ENCODE results near the gene ORAI1. TPM values are rescaled to one million over a fixed set of nuclear protein-coding genes. Genes with fewer than 3 reads are reported as not detected.

Gene ORAI1
- total RNA-seq, 1 experiment from 2014 or later, result 28.1 TPM

DNA sequence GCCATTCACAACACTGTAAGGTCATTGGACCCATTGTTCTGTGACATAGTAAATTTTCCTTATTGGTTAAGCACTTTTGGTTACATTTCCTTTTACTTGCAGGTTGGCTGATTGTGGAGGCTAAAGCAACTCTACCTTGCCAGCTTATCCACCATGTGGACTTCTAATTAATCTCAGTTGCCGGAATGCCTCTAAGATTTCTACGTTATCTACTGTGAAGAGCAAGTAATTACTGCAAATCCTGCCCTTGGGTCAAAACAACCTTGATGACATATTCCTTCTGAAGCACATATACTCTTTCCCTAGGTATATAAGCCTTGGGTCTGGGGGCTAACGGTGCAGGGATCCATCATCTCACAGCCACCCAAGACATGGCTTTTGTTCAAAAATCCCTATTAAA is 62.6 kb downstream of the ORAI1 start:
- no peak overlapping the region for H3K4me2 ChIP-seq
- no peak overlapping the region for H2AFZ ChIP-seq
- H3K9me2 ChIP-seq (ENCODE audit: insufficient read depth), result no peaks in the 10 kb centered on the region
- H3K4me3 ChIP-seq, result no peak overlapping the region
- peaks cover 12% of the 10 kb centered on the region; the same call in 1 of the 2 replicates for H3F3A ChIP-seq (ENCODE audit: insufficient read depth, low read depth)
- ChIA-PET POLR2A (ENCODE audit: unreplicated experiment) (interaction anchor here (0.6 kb wide), 1 partner anchor 425 kb away, joined by 5 read pairs; no protein-coding TSS in a partner anchor), CTCF (no interaction called here)
- no peaks in the 10 kb centered on the region for H4K20me1 ChIP-seq (ENCODE audit: insufficient read depth)
- H3K36me3 ChIP-seq (ENCODE audit: low read depth), result no peaks in the 10 kb centered on the region
- no TSS peak for BruUV-seq (replicated peaks)
- peaks cover 4% of the 10 kb centered on the region; the same call in 1 of the 2 replicates for H3K4me1 ChIP-seq (replicated peaks; ENCODE audit: insufficient read depth)
- TF ChIP-seq EZH2 (IDR thresholded peaks at IDR 0.05; ENCODE audit: low read depth), result no peak
- TF ChIP-seq, protein P1, sequence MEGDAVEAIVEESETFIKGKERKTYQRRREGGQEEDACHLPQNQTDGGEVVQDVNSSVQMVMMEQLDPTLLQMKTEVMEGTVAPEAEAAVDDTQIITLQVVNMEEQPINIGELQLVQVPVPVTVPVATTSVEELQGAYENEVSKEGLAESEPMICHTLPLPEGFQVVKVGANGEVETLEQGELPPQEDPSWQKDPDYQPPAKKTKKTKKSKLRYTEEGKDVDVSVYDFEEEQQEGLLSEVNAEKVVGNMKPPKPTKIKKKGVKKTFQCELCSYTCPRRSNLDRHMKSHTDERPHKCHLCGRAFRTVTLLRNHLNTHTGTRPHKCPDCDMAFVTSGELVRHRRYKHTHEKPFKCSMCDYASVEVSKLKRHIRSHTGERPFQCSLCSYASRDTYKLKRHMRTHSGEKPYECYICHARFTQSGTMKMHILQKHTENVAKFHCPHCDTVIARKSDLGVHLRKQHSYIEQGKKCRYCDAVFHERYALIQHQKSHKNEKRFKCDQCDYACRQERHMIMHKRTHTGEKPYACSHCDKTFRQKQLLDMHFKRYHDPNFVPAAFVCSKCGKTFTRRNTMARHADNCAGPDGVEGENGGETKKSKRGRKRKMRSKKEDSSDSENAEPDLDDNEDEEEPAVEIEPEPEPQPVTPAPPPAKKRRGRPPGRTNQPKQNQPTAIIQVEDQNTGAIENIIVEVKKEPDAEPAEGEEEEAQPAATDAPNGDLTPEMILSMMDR (conservative IDR thresholded peaks at IDR 0.05), result no peak
- H3K79me2 ChIP-seq (ENCODE audit: low read depth), result no peaks in the 10 kb centered on the region
- DNase-seq, result no peak
- no peak overlapping the region for H3K27ac ChIP-seq
- no peaks in the 10 kb centered on the region for H3K9me3 ChIP-seq (ENCODE audit: insufficient read depth, low read depth)
- no peaks in the 10 kb centered on the region for H3K27me3 ChIP-seq (ENCODE audit: insufficient read depth, low read depth)
- intact Hi-C loops (cut with micrococcal nuclease; ENCODE audit: unreplicated experiment), result loop anchor here (10.0 kb wide), 1 partner anchor 624 kb away; no protein-coding TSS in a partner anchor

DNA sequence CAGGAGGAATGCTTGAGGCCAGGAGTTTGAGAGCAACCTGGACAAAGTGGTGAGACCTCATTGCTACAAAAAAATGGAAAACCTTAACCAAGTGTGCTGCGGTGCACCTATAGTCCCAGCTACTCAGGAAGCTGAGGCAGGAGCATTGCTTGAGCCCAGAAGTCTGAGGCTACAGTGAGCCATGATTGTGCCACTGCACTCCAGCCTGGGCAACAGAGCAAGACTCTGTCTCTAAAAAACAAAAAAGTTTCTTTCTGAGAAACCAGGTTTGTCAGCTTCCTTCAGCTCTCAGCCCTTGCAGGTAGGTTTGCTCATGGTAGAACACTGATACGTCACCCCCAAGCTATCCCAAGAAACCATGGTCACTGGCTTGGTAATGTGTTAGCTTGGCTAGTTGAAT is 63.1 kb downstream of the ORAI1 start:
- H3K79me2 ChIP-seq (ENCODE audit: low read depth), result no peaks in the 10 kb centered on the region
- H3K27me3 ChIP-seq (ENCODE audit: insufficient read depth, low read depth), result no peaks in the 10 kb centered on the region
- no peaks in the 10 kb centered on the region for H3K36me3 ChIP-seq (ENCODE audit: low read depth)
- no peak overlapping the region for H2AFZ ChIP-seq
- no peak for DNase-seq
- no peak overlapping the region for H3K27ac ChIP-seq
- H3K9me3 ChIP-seq (ENCODE audit: insufficient read depth, low read depth), result no peaks in the 10 kb centered on the region
- intact Hi-C loops (cut with micrococcal nuclease; ENCODE audit: unreplicated experiment), result loop anchor here (10.0 kb wide), 1 partner anchor 625 kb away; no protein-coding TSS in a partner anchor
- no peaks in the 10 kb centered on the region for H3K9me2 ChIP-seq (ENCODE audit: insufficient read depth)
- peaks cover 4% of the 10 kb centered on the region; the same call in 1 of the 2 replicates for H3K4me1 ChIP-seq (replicated peaks; ENCODE audit: insufficient read depth)
- H3K4me3 ChIP-seq, result no peak overlapping the region
- no peak for TF ChIP-seq EZH2 (IDR thresholded peaks at IDR 0.05; ENCODE audit: low read depth)
- TF ChIP-seq, protein P1 (conservative IDR thresholded peaks at IDR 0.05), result no peak
- POLR2A ChIA-PET (ENCODE audit: unreplicated experiment), result interaction anchor here (0.6 kb wide), 1 partner anchor 424 kb away, joined by 5 read pairs; no protein-coding TSS in a partner anchor
- H3F3A ChIP-seq (ENCODE audit: insufficient read depth, low read depth), result peaks cover 12% of the 10 kb centered on the region; the same call in 1 of the 2 replicates
- no peaks in the 10 kb centered on the region for H4K20me1 ChIP-seq (ENCODE audit: insufficient read depth)
- CTCF ChIA-PET, result no interaction called here
- no peak overlapping the region for H3K4me2 ChIP-seq
- no TSS peak for BruUV-seq (replicated peaks)

Other genes starting within 250 kb of the ORAI1 start
- 37.2 and 43.7 TPM in 2 replicates for gene RNF34, start 226.4 kb upstream of the ORAI1 start, total RNA-seq (2021)
- 43.6 and 45.1 TPM in 2 replicates for gene KDM2B, start 45.5 kb upstream of the ORAI1 start, total RNA-seq (2021)
- 1.8 and 2.9 TPM in 2 replicates for gene MORN3, start 43.1 kb downstream of the ORAI1 start, total RNA-seq (2021)
- 10.3 and 12.4 TPM in 2 replicates for gene TMEM120B, start 86.2 kb downstream of the ORAI1 start, total RNA-seq (2021)
- gene RHOF, start 167.2 kb downstream of the ORAI1 start, total RNA-seq (2021), result 132 and 179 TPM in 2 replicates
- gene SETD1B, start 177.5 kb downstream of the ORAI1 start, total RNA-seq (2021), result 16.4 and 22.6 TPM in 2 replicates
- 0.35 and 0.92 TPM in 2 replicates for gene HPD, start 232.3 kb downstream of the ORAI1 start, total RNA-seq (2021)